Fibroblast of gingiva (primary cell): ENCODE measurements around the gene P2RY2.

Source experiments
- DNase-seq: peaks from one replicate; pipeline ENCODE4 v3.0.0-alpha.2; 2011; ENCODE audit warnings: low read depth

P2RY2 gene

DNA sequence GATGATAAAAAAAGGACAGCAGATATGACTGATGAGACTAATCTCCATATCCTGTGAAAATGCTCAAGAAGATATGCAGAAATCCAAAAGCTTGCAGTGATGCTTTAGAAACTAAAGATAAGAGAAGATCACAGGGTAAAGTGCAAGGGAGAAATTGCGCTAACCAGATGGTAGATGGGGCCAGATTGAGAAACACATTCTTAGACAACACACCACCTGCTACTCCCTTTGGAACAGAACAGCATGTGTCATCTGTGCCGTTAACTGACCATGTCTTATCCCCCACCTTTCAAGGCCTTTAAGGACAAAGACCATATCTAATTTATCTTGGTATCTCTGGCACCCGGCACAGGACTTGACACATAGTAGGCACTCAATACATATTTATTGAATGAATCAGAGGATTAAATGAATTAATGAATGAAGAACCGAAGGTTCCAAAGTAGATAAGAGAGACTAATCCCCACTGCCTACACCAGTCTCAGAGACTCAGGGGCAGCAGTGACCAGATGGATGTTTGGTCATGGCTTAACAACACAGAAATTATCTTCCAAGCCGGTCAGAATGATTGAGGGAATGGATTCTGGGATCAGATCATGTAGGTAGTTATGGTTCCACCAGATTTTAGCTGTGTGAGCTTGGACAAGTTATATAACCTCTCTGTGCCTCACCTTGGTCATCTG, 12.3 kb upstream of the P2RY2 start:
- no peak for DNase-seq

DNA sequence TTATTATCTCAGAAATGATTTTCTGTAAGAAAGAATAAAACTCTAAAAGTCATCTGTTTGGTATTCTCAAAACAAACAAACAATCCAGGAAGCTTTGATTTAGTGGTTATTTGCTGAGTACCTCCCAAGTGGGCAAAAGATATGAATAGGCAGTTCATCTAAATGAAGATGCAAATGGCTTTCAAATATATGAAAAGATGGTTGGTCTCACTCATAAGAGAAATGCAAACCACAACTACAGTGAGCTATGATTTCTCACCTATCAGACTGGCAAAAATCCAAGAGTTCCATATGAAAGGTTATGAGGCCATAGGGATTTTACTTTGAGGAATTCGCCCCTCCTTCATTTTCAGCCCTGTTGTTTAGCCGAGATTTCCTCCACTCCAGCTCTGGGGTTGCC, 11.3 kb upstream of the P2RY2 start:
- no peak for DNase-seq

DNA sequence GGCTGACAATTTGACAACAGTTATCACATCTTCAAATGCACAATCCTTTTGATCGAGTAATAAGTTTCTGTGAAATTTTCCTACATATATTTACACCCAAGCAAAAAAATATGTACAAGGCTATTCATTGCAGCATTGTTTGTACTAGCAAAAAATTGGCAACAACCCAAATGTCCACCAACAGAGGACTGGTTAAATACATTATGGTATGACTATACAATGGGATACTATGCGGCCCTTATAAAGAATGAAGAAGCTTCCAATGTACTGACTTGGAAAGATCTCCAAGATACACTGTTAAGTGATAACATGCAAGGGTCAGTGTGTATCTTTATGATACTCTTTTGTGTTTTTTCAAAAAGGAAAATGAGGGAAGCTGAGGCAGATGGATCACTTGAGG, 8.2 kb upstream of the P2RY2 start:
- DNase-seq: no peak

DNA sequence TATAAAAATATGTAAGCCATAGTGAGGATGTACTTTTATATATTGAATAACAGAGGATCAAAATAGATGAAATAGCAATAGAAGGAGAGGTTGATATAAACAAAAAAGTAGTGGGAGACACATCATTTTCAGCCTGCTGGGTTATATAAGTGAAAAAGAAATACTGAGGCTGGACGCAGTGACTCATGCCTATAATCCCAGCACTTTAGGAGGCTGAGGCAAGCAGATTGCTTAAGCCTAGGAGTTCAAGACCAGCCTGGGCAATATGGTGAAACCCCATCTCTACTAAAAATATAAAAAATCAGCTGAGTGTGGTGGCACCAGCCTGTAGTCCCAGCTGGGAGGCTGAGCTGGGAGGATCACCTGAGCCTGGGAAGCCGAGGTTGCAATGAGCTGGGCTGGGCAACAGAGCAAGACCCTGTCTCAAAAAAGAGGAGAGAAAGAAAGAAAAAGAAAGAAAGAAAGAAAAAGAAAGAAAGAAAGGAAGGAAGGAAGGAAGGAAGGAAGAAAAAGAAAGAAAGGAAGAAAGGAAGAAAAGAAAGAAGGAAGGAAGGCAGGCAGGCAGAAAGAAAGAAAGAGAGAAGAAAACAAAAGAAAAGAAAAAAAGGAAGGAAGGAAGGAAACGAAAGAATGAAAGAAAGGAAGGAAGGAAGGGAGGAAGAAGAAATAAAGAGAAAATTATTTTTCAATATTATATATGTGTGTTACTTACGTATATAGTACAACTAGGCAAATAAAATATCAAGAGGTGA, 7.0 kb upstream of the P2RY2 start:
- no peak for DNase-seq

DNA sequence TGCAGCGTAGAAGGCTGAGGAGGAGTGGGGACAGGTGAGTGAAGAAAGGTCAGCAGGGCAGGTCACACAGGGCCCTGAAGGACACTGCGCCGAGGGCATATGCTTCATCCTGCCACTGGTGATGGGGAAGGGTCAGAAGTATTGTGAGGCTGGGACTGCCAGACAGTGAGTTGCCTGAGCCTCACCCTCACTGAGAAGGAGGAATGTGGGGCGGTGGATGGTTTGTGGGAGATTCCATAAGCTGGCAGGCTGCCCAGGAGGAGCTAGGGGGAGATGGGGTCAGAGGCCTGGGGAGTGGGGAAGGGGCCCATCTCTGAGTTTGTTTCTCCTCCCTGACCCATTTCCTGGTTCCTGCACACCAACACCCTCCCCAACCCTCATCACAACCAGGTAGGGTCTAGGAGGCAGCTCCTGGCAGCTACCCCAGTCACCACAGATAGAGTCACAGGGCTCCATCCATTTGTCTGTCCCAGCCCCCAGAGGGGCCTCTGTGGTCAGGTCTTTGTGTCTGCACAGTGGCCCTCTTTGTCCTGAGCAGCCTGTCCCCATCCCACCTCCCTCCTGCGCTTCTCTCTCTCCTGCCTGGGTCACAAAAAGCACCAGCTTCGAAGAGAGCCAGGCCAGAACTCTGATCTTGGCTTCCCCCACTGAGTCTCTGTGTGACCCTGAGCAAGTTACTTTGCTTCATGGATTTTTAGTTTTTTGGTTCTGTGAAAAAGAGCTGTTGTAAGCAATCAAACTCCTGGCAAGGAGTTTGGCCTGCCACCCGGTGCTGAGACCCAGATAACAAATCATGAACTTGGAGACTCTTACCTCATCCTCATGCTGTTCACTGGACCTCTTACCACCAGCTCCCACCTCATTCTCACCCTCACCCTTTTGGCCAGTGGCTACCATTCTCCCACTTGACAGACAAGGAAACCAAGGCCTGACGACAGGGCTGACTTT, 4.6 kb upstream of the P2RY2 start:
- no peak for DNase-seq

DNA sequence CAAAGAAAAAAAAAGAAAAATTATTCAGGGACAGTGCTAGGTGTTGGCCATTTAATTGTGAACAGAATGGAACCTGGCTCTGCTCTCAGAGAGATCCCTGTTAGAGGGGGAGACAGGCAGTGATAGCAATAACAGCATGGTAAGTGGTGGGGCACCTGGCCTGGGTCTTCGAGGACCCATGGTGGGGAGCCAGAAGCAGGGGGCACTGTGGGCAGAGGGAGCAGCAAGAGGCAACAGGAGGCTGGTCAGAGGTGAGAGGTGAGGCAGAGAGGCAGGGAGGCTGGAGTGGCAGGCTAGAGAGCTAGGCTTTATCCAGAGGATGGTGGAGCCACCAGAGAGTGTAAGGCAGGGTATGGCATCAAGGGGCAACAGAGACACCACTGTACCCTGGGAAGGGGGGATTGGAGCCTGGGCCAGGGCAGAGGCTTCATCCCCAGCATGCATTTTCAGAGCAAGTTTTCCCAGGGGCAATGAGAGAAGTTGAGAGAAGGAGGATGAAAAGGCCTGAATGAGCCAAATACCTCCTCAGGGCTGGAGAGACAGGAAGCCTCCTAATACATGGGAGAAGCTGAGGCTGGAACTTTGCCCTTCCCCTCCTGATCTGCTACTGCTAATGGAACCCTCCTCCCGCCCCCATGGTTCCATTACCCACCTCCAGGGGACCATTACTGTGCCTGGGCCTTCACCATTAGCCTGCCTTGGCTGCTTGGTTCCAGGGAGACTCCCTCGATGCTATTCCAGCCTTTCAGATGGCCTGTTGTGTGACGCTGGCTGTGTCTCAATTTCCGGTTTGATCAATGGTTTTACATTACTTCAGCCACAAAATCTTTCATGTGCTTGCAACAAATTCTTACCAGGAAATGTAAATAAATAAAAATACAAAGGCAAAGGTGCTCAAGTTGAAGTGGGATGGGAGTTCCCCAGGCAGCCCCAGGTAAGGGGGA, 2.6 kb upstream of the P2RY2 start:
- no peak for DNase-seq

DNA sequence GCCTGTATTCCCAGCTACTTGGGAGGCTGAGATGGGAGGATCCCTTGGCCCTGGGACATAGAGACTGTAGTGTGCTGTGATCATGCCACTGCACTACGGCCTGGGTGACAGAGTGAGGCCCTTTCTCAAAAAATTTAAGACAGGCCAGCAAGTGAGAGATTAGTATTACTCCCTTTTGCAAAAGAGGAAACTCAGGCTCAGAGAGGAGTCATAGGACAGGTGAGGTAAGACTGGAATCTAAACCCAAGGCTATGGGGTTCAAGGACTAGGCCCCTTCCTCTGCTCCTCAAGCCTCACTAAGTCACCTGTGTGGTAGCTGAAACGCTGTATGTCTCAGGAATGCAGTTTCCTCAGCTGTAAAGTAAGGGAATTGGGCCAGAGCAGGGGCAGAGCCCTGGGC, 1.6 kb upstream of the P2RY2 start:
- no peak for DNase-seq

DNA sequence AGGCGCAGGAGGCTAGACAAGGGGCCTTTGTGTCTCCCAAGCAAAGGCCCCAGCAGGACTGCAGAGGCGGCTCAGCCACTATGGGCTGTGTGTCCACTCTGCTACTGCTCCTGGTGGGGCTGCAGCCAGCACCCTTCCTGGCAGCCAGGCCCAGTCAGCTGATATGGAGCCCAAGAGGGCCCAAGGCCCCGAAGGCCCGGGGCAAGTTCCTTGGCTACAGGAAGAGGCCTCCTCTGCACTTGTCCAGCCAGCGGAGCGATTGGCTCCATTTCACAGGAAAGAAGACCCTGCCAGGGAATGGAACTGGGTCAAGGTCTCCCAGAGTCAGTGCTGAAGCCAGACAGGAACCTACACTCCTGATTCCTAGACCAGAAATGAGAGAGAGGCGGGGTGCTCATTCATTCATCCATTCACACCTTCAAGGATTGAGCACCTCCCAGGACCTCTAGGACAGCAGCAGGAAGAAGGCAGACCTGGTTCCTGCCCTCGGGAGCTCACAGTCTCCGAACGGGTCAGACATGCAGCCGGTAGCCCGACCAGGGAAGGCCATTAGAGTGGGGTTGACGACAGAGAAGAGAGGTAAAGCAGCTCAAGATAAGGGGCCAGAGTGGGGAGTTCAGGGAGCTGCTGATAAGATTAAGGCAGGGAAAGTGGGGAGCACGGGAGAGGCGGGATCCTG, 811 bp upstream of the P2RY2 start:
- DNase-seq: no peak

DNA sequence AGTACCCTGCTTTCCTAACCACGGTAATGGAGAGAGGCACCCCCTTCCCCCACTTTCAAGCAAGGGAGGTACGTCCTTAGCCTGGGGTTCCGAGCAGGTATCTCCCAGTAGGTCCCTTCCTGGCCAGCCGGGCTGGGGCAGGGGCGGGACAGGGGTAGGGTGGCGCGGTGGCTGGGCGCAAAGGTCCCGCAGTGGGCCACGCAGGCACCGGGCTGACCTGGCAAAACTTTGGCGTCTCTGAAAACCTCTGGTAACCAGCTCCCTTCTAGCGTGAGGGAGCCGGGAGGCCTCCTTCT, 323 bp upstream of the P2RY2 start:
- DNase-seq: no peak

DNA sequence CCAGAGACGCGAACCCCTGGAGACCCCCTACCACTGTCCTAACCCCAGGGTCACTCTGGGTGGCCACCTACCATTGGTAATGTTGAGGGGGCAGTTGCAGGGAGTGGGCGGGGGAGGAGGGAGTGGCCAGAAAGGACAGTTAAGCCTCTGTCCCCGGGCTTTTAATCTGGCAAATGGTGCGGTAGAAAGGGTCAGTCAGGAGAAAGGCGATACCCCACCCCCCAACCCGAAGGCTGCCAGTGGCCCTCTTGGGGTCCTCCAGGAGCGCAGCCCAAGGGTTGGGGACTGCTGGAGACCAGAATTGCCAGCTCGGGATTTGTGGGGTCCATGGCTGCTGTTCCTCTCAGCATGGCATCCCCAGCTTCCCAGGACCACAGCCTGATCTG, 742 bp downstream of the P2RY2 start:
- DNase-seq: no peak

DNA sequence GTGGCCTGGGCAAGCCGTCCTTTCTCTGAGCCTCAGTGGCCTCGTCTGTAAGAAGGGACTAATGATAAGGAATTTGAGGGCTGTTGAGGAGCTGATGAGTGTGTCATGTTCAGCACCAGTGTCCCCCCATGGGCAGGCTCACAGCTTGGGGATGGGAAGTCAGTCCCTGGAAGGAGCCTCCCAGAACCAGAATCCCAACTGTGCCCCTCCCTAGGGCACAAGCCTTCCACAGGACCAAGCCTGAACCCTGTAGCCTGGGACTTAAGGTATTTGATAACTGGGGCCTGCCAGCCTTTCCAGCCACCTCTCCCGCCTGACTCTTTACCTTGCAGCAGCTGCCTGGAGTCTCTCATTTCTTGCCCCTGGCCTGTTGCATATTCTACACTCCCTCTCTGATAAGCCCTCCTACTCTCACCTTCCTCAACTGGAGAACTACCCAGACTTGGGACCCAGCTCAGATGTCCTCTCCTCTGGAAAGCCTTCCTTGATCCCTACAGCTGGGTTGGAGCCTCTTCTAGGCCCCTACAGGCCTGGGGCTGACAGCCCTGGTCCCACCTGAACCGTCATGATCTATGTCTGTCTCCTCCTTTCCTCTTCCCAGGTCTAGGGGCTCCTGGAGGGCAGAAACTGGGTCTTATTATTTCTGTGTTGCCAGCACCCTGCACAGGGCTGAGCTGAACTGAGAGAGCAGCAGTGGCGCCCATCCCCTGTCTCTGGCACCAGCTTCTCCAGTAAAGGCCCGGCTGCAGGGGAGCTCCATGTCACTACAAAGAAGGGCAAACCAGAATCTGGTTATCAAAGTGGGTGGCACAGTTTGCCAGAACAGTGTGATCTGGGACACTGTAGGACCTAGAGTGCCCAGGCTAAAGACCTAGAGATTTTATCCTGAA, 1.6 kb downstream of the P2RY2 start:
- DNase-seq: no peak

DNA sequence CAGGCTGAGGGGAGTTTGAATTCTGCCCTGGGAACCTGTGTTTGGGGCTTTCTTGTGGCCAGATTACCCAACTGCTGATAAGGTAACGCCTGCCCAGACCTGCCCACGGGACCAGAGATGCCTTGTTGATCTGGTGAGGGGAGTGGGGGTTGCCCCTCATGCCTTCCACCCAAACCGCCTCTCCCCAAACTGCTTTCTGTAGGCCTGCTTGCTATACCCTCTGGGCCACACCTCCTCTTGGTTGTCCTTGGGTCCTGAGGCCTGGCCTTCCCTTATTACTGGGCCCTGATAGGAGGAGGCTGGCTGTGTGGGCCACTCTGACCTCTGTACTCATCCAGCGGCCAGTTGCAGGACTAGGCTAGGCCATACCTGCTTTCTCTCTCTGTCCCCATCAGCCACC, 3.4 kb downstream of the P2RY2 start:
- DNase-seq: no peak

DNA sequence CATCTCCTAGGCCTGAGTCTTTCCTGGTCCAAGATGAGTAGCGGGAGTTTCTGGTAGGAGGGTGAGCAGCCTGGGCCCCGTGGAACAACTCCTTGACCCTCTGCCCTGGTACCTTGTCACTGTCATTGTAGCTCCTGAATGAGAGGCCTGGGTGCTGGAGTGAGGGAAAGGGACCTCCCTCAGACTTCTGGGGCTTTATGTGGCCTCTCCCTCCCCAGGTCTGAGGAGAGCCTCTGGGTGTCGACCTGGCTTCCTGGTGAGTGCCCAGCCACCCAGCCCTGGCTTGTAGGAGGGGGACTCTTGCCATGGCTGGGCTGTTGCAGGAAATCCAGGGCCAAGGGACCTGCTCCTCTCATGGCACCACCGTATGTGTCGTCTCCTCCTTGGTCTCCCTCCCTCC, 3.9 kb downstream of the P2RY2 start:
- no peak for DNase-seq

DNA sequence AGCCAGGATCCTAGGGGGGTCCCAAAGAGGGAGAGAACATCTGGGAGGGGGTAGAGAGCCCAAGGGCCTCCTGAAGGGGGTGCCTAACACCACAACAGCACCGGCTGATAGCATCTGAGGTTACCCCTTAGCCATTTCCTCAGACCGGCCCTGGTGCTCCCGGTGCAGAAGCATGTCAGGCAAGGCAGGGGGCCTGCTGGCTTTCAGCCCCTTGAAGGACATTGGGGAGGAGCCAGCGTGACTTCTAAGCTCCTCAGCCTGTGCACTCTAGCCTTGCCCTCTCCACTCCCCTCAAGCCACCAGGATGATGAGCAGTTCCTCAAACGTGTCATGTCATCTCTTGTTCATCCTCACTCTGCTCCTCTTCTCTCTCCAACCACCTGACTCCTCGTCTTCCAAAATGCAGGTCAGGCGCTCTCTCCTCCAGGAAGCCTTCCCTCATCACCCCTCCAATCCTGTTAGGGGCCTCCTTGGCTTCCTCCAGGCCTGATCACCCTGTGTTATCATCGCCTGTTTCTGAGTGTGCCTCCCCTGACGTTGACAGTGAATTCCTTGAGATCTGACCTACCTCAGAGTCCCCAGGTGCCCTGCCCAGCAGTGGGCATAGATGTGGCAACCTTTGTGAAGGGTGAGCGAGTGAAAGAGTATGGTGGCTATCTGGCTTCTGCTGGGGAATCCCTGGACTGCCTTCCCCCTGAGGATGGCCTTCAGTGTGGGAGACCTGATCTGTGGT, 6.1 kb downstream of the P2RY2 start:
- no peak for DNase-seq

DNA sequence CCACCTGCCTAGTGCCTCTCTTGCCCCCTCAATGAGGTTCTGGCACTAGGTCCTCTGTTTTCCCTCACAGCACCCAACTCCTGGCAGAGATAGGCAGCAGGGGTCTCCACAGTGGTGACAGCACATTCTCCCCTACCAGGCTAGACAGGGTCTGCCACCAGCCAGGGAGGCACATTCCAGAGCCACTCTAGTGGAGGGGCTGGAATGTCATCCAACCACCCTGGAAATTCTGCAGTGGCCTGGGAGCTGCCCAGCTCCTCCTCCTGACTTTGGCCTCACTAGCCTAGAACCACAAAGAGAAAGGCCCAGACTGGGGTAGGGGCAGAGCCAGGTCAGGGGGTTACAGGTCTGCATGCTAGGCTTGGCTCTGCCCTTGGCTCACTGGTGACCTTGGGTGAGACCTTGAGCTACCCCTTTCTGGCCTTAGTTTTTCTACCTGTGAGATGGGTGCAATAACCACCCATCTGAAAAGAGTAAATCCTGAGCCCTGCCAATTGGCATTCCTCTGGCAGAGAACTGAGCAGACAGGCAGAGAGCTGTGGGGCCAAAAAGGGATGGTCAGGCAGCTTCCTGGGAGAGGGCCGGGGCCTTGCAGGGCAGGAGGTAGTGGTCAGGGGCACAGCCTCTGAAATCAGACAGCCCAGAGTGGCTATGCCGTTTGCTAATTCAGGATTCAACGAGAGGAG, 7.1 kb downstream of the P2RY2 start:
- DNase-seq: no peak

DNA sequence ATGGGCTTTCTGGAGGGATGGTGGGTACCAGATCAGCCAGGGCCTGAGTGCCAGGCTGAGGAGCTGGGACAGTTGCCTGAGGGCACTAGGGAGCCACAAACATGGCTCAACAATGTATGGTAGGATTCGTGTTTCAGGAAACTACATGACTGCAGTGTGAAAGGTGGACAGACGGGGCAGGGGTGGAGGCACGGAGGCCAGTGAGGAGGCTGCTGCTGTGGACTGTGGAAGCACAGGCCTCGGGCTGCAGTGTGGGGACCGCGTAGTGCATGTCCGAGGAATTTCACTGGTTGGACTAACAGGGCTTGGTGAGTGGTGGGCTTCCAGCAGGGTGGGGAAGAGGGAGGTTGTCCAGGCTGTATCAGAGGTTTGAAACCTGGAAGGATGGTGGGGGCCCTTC, 7.8 kb downstream of the P2RY2 start:
- DNase-seq: no peak

DNA sequence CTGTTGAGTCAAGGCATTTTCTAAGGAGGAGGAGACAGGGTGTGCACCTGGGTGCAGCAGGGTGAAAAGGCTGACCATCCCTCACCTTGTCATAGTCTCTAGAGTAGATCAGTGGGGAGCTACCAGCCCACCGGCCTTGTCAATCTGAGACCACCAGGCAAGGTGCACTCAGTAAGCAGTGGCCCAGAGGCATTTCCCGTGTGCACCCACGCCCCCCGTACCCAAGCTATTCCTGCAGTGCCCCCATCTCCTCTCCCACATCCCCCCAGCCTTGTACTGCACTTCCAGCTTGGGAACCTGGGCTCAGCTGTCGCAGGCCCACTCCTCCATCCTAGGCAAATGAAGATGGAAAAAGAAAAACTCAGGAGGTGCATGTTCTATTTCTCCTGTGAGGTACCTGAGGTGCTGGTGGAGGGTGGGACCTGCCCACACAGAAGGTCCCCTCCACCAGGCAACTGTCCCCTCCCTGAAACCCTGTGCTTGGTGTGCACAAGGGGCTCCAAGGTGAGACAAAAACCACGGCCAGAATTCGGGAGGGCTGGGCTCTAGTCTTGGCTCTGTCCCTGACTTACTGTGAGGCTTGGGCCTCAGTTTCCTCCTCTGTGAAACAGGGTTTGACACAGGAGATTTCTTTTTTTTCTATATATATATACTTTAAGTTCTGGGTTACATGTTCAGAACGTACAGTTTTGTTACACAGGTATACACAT, 8.4 kb downstream of the P2RY2 start:
- no peak for DNase-seq

DNA sequence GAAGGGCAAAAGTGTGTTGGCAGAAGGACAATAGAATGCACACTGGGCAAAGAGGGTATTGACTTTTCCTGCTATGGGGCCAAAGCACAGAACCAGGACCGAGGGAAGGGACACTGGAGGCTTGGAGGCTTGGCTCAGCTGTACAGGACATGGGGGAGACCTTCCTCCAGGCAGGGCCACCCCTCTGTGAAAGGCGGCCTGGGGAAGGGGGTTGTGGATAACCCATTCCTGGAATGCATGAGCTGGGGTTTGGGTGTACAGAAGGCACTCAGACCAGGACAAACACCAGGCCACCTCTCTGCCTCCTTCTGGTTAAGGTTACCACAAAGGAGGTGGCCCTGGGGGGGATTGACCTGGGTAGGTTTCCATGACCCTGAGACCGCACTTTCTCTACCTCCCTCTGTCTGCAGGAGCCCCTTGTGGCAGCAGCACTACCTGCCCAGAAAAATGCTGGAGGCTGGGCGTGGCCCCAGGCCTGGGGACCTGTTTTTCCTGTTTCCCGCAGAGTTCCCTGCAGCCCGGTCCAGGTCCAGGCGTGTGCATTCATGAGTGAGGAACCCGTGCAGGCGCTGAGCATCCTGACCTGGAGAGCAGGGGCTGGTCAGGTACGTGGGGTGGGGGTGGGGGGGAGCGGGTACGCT, 9.6 kb downstream of the P2RY2 start:
- DNase-seq: no peak
